Esophagus muscularis mucosa (tissue), 3 donors: ENCODE data around the gene PKP2.

Experiments used
- CTCF ChIP-seq, 3 experiments: fragments of 200-600 bp in 2 of 3; fragments of 450-650 bp in 1 of 3; sonication (generic) in 2 of 3; IDR thresholded peaks; one replicate each; pipeline ENCODE4 v1.5.1; 2017 to 2019; ENCODE audit warnings: antibody characterized with exemption in 3 of 3, mild to moderate bottlenecking in 2 of 3, moderate library complexity in 1 of 3
- POLR2A ChIP-seq: fragments of 450-650 bp; IDR thresholded peaks from one replicate; pipeline ENCODE4 v1.6.1; 2017; ENCODE audit warnings: antibody characterized with exemption, moderate library complexity, mild to moderate bottlenecking, low read depth
- POLR2AphosphoS5 ChIP-seq, 2 donors: sonication (generic); formaldehyde crosslinking; IDR thresholded peaks; one replicate each; pipeline ENCODE4 v1.6.1; 2017; ENCODE audit warnings: antibody characterized with exemption in 2 of 2

GRCh38 chr12:32903763-32904162 is 7.2 kb upstream of the PKP2 start:
- TF ChIP-seq CTCF (IDR thresholded peaks at IDR 0.05) (no peak), POLR2AphosphoS5 (IDR thresholded peaks at IDR 0.05) (no peak), POLR2A (no peak)
